ENCODE results near the gene MYO1G. TPM values are rescaled to one million over a fixed set of nuclear protein-coding genes. Genes with fewer than 3 reads are reported as not detected.

The MYO1G gene
- total and polyA plus RNA-seq, 7 experiments from 2014 or later: 29.2 to 385 (median 76.0) TPM

GRCh38 chr7:44918029-44918428 lies 60.8 kb downstream of the MYO1G start:
- no peak for ATAC-seq

DNA sequence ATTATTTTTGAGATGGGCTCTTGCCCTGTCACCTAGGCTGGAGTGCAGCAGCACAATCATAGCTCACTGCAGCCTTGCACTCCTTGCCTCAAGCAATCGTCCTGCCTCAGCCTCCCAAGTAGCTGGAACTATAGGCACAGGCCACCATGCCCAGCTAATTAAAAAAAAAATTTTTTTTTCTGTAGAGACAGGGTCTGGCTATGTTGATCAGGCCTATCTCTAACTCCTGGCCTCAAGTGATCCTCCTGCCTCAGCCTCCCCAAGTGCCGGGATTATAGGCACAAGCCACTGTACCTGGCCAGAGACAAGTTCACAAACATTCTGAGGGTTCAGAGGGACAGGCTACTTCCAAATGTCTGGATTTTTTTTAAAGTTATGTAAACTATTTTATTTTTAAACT lies 61.4 kb downstream of the MYO1G start:
- no peaks in the 10 kb centered on the region for H3K36me3 ChIP-seq (ENCODE audit: control insufficient read depth in 2 of 3, insufficient read depth in 3 of 3, low read length in 3 of 3)
- CTCF ChIA-PET: no interaction called here
- H3K27ac Mint-ChIP-seq: no peak overlapping the region
- H3K4me3 Mint-ChIP-seq: no peak overlapping the region
- DNase-seq (no peak), ATAC-seq (no peak)
- no peaks in the 10 kb centered on the region for H3K27me3 Mint-ChIP-seq
- no peak overlapping the region for H3K4me3 ChIP-seq (ENCODE audit: low read length)
- H3K9me3 Mint-ChIP-seq: peaks cover 0 to 1% (median 0%) of the 10 kb centered on the region in 11 donors
- H3K27me3 ChIP-seq (ENCODE audit: control insufficient read depth in 2 of 2, insufficient read depth in 2 of 2, low read length in 2 of 2): no peaks in the 10 kb centered on the region
- H3K4me1 ChIP-seq (ENCODE audit: control insufficient read depth in 2 of 2, insufficient read depth in 2 of 2, low read length in 2 of 2): peaks cover 0 to 9% of the 10 kb centered on the region in 2 donors
- POLR2A ChIA-PET: interaction anchor here (0.6 kb wide), 1 partner anchor 921 kb away, joined by 3 read pairs; no protein-coding TSS in a partner anchor
- no peaks in the 10 kb centered on the region for H3K36me3 Mint-ChIP-seq
- peaks cover 0 to 39% (median 5%) of the 10 kb centered on the region in 7 donors for H3K4me1 Mint-ChIP-seq
- H3K9me3 ChIP-seq (ENCODE audit: control insufficient read depth in 2 of 3, low read length in 3 of 3): no peaks in the 10 kb centered on the region
- intact Hi-C loops (cut with micrococcal nuclease): no loop called here
- no peak overlapping the region for H3K27ac ChIP-seq (ENCODE audit: low read depth, low read length)

More at GRCh38 chr7:44918029-44918428, 60.8 kb downstream of the MYO1G start:
- no peak for DNase-seq
- H3K27ac ChIP-seq (ENCODE audit: low read depth, low read length): no peak overlapping the region
- peaks cover 0 to 1% (median 0%) of the 10 kb centered on the region in 11 donors for H3K9me3 Mint-ChIP-seq
- ChIA-PET POLR2A (interaction anchor here (0.8 kb wide), 1 partner anchor 63 kb away, joined by 3 read pairs; no protein-coding TSS in a partner anchor), CTCF (interaction anchor here (0.7 to 3.2 kb wide), 2 partner anchors 62 to 1309 kb away, joined by 3 to 27 read pairs; no protein-coding TSS in a partner anchor)
- H3K9me3 ChIP-seq (ENCODE audit: control insufficient read depth in 2 of 3, low read length in 3 of 3): no peaks in the 10 kb centered on the region
- no peaks in the 10 kb centered on the region for H3K27me3 Mint-ChIP-seq
- peaks cover 0 to 9% of the 10 kb centered on the region in 2 donors for H3K4me1 ChIP-seq (ENCODE audit: control insufficient read depth in 2 of 2, insufficient read depth in 2 of 2, low read length in 2 of 2)
- no peaks in the 10 kb centered on the region for H3K36me3 ChIP-seq (ENCODE audit: control insufficient read depth in 2 of 3, insufficient read depth in 3 of 3, low read length in 3 of 3)
- no peak overlapping the region for H3K4me3 ChIP-seq (ENCODE audit: low read length)
- no peaks in the 10 kb centered on the region for H3K27me3 ChIP-seq (ENCODE audit: control insufficient read depth in 2 of 2, insufficient read depth in 2 of 2, low read length in 2 of 2)
- no peak overlapping the region for H3K27ac Mint-ChIP-seq
- H3K36me3 Mint-ChIP-seq: no peaks in the 10 kb centered on the region
- intact Hi-C loops (cut with micrococcal nuclease): no loop called here
- H3K4me3 Mint-ChIP-seq: no peak overlapping the region
- peaks cover 0 to 39% (median 5%) of the 10 kb centered on the region in 7 donors for H3K4me1 Mint-ChIP-seq

DNA sequence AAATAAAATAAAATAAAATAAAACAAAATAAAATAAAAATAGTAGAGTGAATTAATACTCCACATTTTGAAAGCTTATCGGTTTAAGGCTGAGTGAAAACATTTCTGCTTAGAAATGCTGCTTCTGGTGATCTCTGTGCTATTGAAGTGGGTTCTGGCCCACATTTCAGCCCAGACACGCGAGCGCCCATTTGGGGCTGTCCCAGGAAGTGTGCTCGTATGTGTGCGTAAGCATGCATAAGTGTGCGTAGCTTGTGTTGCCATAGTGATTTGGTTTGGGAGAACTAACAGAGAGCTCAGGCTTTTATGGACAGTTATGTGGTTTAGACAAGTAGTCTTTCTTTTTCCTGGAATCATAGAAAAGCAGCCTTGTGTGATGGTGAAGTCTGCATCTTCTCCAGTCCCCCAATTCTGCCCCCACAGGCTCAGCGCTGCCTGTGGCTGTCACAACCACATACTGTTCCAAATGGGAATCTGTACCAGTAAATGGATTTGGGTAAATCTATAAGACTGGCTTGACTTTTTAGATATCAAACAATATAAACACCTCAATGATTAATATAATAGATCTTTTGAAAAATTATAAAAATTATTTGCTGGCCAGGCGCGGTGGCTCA lies 63.7 kb downstream of the MYO1G start:
- Histone ChIP-seq H3K9me3 (ENCODE audit: control insufficient read depth in 2 of 3, low read length in 3 of 3) (no peaks in the 10 kb centered on the region), H3K27me3 (ENCODE audit: control insufficient read depth in 2 of 2, insufficient read depth in 2 of 2, low read length in 2 of 2) (no peaks in the 10 kb centered on the region), H3K27ac (ENCODE audit: low read depth, low read length) (peak overlapping the region; percentile 48), H3K36me3 (ENCODE audit: control insufficient read depth in 2 of 3, insufficient read depth in 3 of 3, low read length in 3 of 3) (no peaks in the 10 kb centered on the region), H3K4me1 (ENCODE audit: control insufficient read depth in 2 of 2, insufficient read depth in 2 of 2, low read length in 2 of 2) (no peaks in the 10 kb centered on the region), H3K4me3 (ENCODE audit: low read length) (no peak overlapping the region)
- no peaks in the 10 kb centered on the region for H3K36me3 Mint-ChIP-seq
- DNase-seq (peak in 8 of 9 donors; percentile 44 to 87 (median 74)), ATAC-seq (peak; percentile 99)
- no peaks in the 10 kb centered on the region for H3K27me3 Mint-ChIP-seq
- peak overlapping the region in 8 of 9 donors; percentile 61 to 92 (median 84) for H3K27ac Mint-ChIP-seq
- H3K9me3 Mint-ChIP-seq: no peaks in the 10 kb centered on the region
- H3K4me3 Mint-ChIP-seq: peak overlapping the region in 7 of 10 donors; percentile 12 to 71 (median 53)
- CTCF ChIA-PET: no interaction called here
- POLR2A ChIA-PET: interaction anchor here (1.0 to 1.2 kb wide), 2 partner anchors 24 to 30 kb away, joined by 4 to 5 read pairs; partner anchors contain the start of gene PURB
- intact Hi-C loops (cut with micrococcal nuclease): loop anchor here (1.0 kb wide), 5 partner anchors 30 to 277 kb away; partner anchors contain the start of genes PURB (in 2 of the 2), H2AZ2 (in 1 of the 2) and MYO1G (in 1 of the 2)
- peaks cover 0 to 28% (median 5%) of the 10 kb centered on the region in 7 donors for H3K4me1 Mint-ChIP-seq

- H3K27me3 ChIP-seq (ENCODE audit: control insufficient read depth in 2 of 2, insufficient read depth in 2 of 2, low read length in 2 of 2): no peaks in the 10 kb centered on the region
- Mint-ChIP-seq H3K27me3 (peaks cover 0 to 4% (median 0%) of the 10 kb centered on the region in 5 donors), H3K4me1 (peaks cover 0 to 20% (median 5%) of the 10 kb centered on the region in 7 donors), H3K4me3 (no peak overlapping the region), H3K9me3 (no peaks in the 10 kb centered on the region), H3K36me3 (no peaks in the 10 kb centered on the region), H3K27ac (peak overlapping the region in 5 of 9 donors; percentile 26 to 92 (median 78))
- CTCF ChIA-PET: interaction anchor here (0.9 kb wide), 1 partner anchor 10 kb away, joined by 4 read pairs; no protein-coding TSS in a partner anchor
- H3K9me3 ChIP-seq (ENCODE audit: control insufficient read depth in 2 of 3, low read length in 3 of 3): no peaks in the 10 kb centered on the region
- intact Hi-C loops (cut with micrococcal nuclease): no loop called here
- no peaks in the 10 kb centered on the region for H3K4me1 ChIP-seq (ENCODE audit: control insufficient read depth in 2 of 2, insufficient read depth in 2 of 2, low read length in 2 of 2)
- H3K4me3 ChIP-seq (ENCODE audit: low read length): no peak overlapping the region
- no peak for DNase-seq
- no peaks in the 10 kb centered on the region for H3K36me3 ChIP-seq (ENCODE audit: control insufficient read depth in 2 of 3, insufficient read depth in 3 of 3, low read length in 3 of 3)
- POLR2A ChIA-PET: interaction anchor here (0.7 to 1.0 kb wide), 2 partner anchors 307 to 330 kb away, joined by 3 to 5 read pairs; no protein-coding TSS in a partner anchor
- H3K27ac ChIP-seq (ENCODE audit: low read depth, low read length): no peak overlapping the region
- ATAC-seq: no peak
These were observed 66.0 kb downstream of the MYO1G start for GRCh38 chr7:44912775-44913347.

Other genes starting within 250 kb of the MYO1G start
- gene ZMIZ2, start 230.2 kb downstream of the MYO1G start, total RNA-seq: 100 to 1,000 TPM; 108 to 187 (median 144) TPM
- 1 to 10 TPM; 4.4 to 7.7 TPM for gene ZMIZ2, start 230.2 kb downstream of the MYO1G start, polyA plus RNA-seq
- 1,000 to 10,000 TPM in 1 of 5 experiments, 100 to 1,000 TPM in 4; 535 to 1,748 (median 620) TPM for gene PPIA, start 182.3 kb downstream of the MYO1G start, total RNA-seq
- 1,000 to 10,000 TPM; 3,113 to 3,303 TPM for gene PPIA, start 182.3 kb downstream of the MYO1G start, polyA plus RNA-seq
- 100 to 1,000 TPM; 141 to 284 (median 143) TPM for gene H2AZ2, start 130.9 kb downstream of the MYO1G start, total RNA-seq
- gene H2AZ2, start 130.9 kb downstream of the MYO1G start, polyA plus RNA-seq: 100 to 1,000 TPM; 202 to 252 TPM
- gene PURB, start 93.5 kb downstream of the MYO1G start, total RNA-seq: 10 to 100 TPM; 16.5 to 30.5 (median 23.3) TPM
- gene PURB, start 93.5 kb downstream of the MYO1G start, polyA plus RNA-seq: 1 to 10 TPM; 1.7 to 2.8 TPM
- 100 to 1,000 TPM in 3 of 5 experiments, 10 to 100 TPM in 2; 80.4 to 200 (median 119) TPM for gene CCM2, start 21.2 kb upstream of the MYO1G start, total RNA-seq
- 100 to 1,000 TPM in 1 of 2 donors, 10 to 100 TPM in 1; 75.9 to 123 TPM for gene CCM2, start 21.2 kb upstream of the MYO1G start, polyA plus RNA-seq
- under 1 TPM in 1 of 5 experiments, not detected in 4; 0.15 TPM for gene NACAD, start 110.0 kb upstream of the MYO1G start, total RNA-seq
- gene NACAD, start 110.0 kb upstream of the MYO1G start, polyA plus RNA-seq: under 1 TPM in 1 of 2 donors, not detected in 1; 0.08 TPM
- gene TBRG4, start 132.7 kb upstream of the MYO1G start, total RNA-seq: 100 to 1,000 TPM in 4 of 5 experiments, 10 to 100 TPM in 1; 93.7 to 143 (median 107) TPM
- 10 to 100 TPM; 55.1 to 99.1 TPM for gene TBRG4, start 132.7 kb upstream of the MYO1G start, polyA plus RNA-seq
- under 1 TPM in 1 of 5 experiments, not detected in 4; 0.39 TPM for gene RAMP3, start 178.8 kb upstream of the MYO1G start, total RNA-seq
- not detected for gene RAMP3, start 178.8 kb upstream of the MYO1G start, polyA plus RNA-seq

All from naive thymus-derived CD4-positive, alpha-beta T cell (primary cell).